HCT116 (cell line): ENCODE data around the gene UNC5C. TPM values are rescaled to one million over a fixed set of nuclear protein-coding genes. Genes with fewer than 3 reads are reported as not detected.

Experiments used
- ATAC-seq: fragments of 200-7000 bp; cut with Tn5 transposase; 2 replicates; pipeline ENCODE4 v1.9.1; 2020; ENCODE audit warnings: mild to moderate bottlenecking, moderate library complexity
- BruUV-seq: library from RNA; stranded (reverse); fragments of 400-500 nt; replicated peaks from 2 replicates; lab custom pipeline; 2021; lab: Mats Ljungman, UMichigan
- CTCF ChIA-PET: fragments of 300-600 bp; sonication (Branson Sonifier 250); formaldehyde crosslinking; loops from one replicate; lab custom pipeline; 2021; ENCODE audit warnings: antibody characterized with exemption; lab: Charles Lee
- POLR2A ChIA-PET: fragments of 300-600, 350-600 bp; sonication (Branson Sonifier 250); formaldehyde crosslinking; loops from one replicate; lab custom pipeline; 2021; ENCODE audit warnings: antibody characterized with exemption; lab: Charles Lee
- RAD21 ChIA-PET, 2 experiments: fragments of 300-600 bp; sonication (Branson Sonifier 250); formaldehyde crosslinking; loops; one replicate each; lab custom pipeline; 2023; ENCODE audit warnings: low total read pairs in 2 of 2; ENCODE audit not compliant: uncharacterized antibody in 2 of 2, unreplicated experiment in 2 of 2, low non-redundant PET in 1 of 2; lab: Charles Lee
- DNase-seq: peaks from one replicate; pipeline ENCODE4 v3.0.0-alpha.2; 2010; ENCODE audit warnings: low read depth, low spot score
- H2AFZ ChIP-seq: fragments of 200-600 bp; shearing (Covaris generic), sonication (generic); 2 replicates; pipeline ENCODE4 v1.6.1; 2017; ENCODE audit warnings: low read depth, mixed run types, mixed read lengths, antibody characterized with exemption, low read length; ENCODE audit not compliant: poor library complexity, severe bottlenecking
- H3K27ac ChIP-seq: 2 replicates; pipeline ENCODE4 v1.5.1; 2012; ENCODE audit warnings: low read depth, low read length
- H3K27me3 ChIP-seq: fragments of 200-600 bp; sonication (generic); 2 replicates; pipeline ENCODE4 v1.6.1; 2016; ENCODE audit warnings: mixed run types, low read length, mixed read lengths; ENCODE audit not compliant: insufficient read depth
- H3K36me3 ChIP-seq, 2 experiments: fragments of 200-500 bp in 1 of 2; fragments of 200-600 bp in 1 of 2; sonication (Bioruptor generic) in 1 of 2; sonication (generic) in 1 of 2; 2 replicates each; pipeline versions ENCODE4 v1.5.1 to v1.6.1; 2014 to 2016; ENCODE audit warnings: low read length in 2 of 2, inconsistent platforms in 1 of 2, mixed read lengths in 1 of 2, mixed run types in 1 of 2; ENCODE audit not compliant: insufficient read depth in 2 of 2, control insufficient read depth in 1 of 2
- H3K4me1 ChIP-seq, 2 experiments: fragments of 200-600 bp in 1 of 2; sonication (generic) in 1 of 2; 2 replicates each; pipeline versions ENCODE4 v1.5.1 to v1.6.1; 2012 to 2017; ENCODE audit warnings: low read length in 2 of 2, inconsistent platforms in 1 of 2, mild to moderate bottlenecking in 1 of 2, mixed read lengths in 1 of 2, mixed run types in 1 of 2, moderate library complexity in 1 of 2; ENCODE audit not compliant: insufficient read depth in 2 of 2, control insufficient read depth in 1 of 2
- H3K4me2 ChIP-seq: fragments of 200-600 bp; sonication (generic); 2 replicates; pipeline ENCODE4 v1.6.1; 2017; ENCODE audit warnings: mixed run types, low read length, mixed read lengths
- H3K4me3 ChIP-seq, 2 experiments: fragments of 200-600 bp in 1 of 2; sonication (generic) in 1 of 2; replicated peaks in 1 of 2; 2 replicates each; pipeline ENCODE4 v1.5.1; 2011 to 2016; ENCODE audit warnings: low read length in 2 of 2, control low read depth in 1 of 2, low read depth in 1 of 2, mild to moderate bottlenecking in 1 of 2, mixed read lengths in 1 of 2, mixed run types in 1 of 2
- H3K79me2 ChIP-seq: fragments of 200-600 bp; sonication (generic); 2 replicates; pipeline ENCODE4 v1.6.1; 2017; ENCODE audit warnings: mild to moderate bottlenecking, mixed run types, low read length, moderate library complexity, mixed read lengths; ENCODE audit not compliant: insufficient read depth
- H3K9ac ChIP-seq: fragments of 200-600 bp; sonication (generic); 2 replicates; pipeline ENCODE4 v1.6.1; 2016; ENCODE audit warnings: low read length, mixed read lengths
- H3K9me2 ChIP-seq: fragments of 200-600 bp; sonication (generic), shearing (Covaris generic); 2 replicates; pipeline ENCODE4 v1.6.1; 2017; ENCODE audit warnings: mixed run types, mild to moderate bottlenecking, moderate library complexity; ENCODE audit not compliant: insufficient read depth
- H3K9me3 ChIP-seq, 2 experiments: fragments of 200-500 bp in 1 of 2; fragments of 200-600 bp in 1 of 2; sonication (Bioruptor generic) in 1 of 2; sonication (generic) in 1 of 2; 2 replicates each; pipeline ENCODE4 v1.6.1; 2014 to 2017; ENCODE audit warnings: low read length in 2 of 2, mixed read lengths in 2 of 2, inconsistent platforms in 1 of 2, low read depth in 1 of 2, mild to moderate bottlenecking in 1 of 2, mixed run types in 1 of 2, moderate library complexity in 1 of 2; ENCODE audit not compliant: control insufficient read depth in 1 of 2, insufficient read depth in 1 of 2
- H4K20me1 ChIP-seq: fragments of 200-600 bp; sonication (generic), shearing (Covaris generic); 2 replicates; pipeline ENCODE4 v1.6.1; 2017; ENCODE audit warnings: mixed run types, mild to moderate bottlenecking, moderate library complexity; ENCODE audit not compliant: insufficient read depth
- ATF3 ChIP-seq: IDR thresholded peaks from 2 replicates; pipeline ENCODE4 v1.6.1; 2012
- CEBPB ChIP-seq: IDR thresholded peaks from 2 replicates; pipeline ENCODE4 v1.6.1; 2012; ENCODE audit warnings: low read depth
- EGR1 ChIP-seq: IDR thresholded peaks from 2 replicates; pipeline ENCODE4 v1.6.1; 2012; ENCODE audit warnings: low read depth
- ELF1 ChIP-seq: IDR thresholded peaks from 2 replicates; pipeline ENCODE4 v1.6.1; 2012; ENCODE audit warnings: low read depth, borderline replicate concordance
- FOSL1 ChIP-seq: IDR thresholded peaks from 2 replicates; pipeline ENCODE4 v1.6.1; 2012; ENCODE audit warnings: low read depth
- JUND ChIP-seq: IDR thresholded peaks from 2 replicates; pipeline ENCODE4 v1.6.1; 2012
- RAD21 ChIP-seq: IDR thresholded peaks from 2 replicates; pipeline ENCODE4 v1.6.1; 2012; ENCODE audit warnings: low read depth, mild to moderate bottlenecking
- SP1 ChIP-seq: IDR thresholded peaks from 2 replicates; pipeline ENCODE4 v1.6.1; 2012; ENCODE audit warnings: low read depth
- SRF ChIP-seq: IDR thresholded peaks from 2 replicates; pipeline ENCODE4 v1.6.1; 2012; ENCODE audit warnings: low read depth
- TCF7L2 ChIP-seq: IDR thresholded peaks from 2 replicates; pipeline ENCODE4 v1.7.0; 2011; ENCODE audit warnings: borderline replicate concordance, inconsistent platforms; ENCODE audit not compliant: insufficient read depth, insufficient read length; ENCODE audit errors: extremely low read depth
- ZFX ChIP-seq: fragments of 450-650 bp; IDR thresholded peaks from 2 replicates; pipeline ENCODE4 v1.6.1; 2017
- intact Hi-C: fragments of 100-400 bp; cut with micrococcal nuclease; formaldehyde crosslinking; loops from 2 replicates; pipeline ENCODE4 v1.10.0; 2022
- total RNA-seq: library from RNA; stranded (reverse); gene quantifications from one replicate; pipeline ENCODE4 v1.2.1, GENCODE V29; 2021; ENCODE audit not compliant: unreplicated experiment
- TF ChIP-seq, protein P1 (sequence below), 3 experiments: fragments of 200-600 bp in 1 of 3; sonication (generic) in 1 of 3; IDR thresholded peaks in 2 of 3; conservative IDR thresholded peaks in 1 of 3; 2 replicates each; pipeline ENCODE4 v1.5.1; 2012 to 2017; ENCODE audit warnings: low read depth in 2 of 3, low read length in 2 of 3, antibody characterized with exemption in 1 of 3, borderline replicate concordance in 1 of 3, control low read depth in 1 of 3, mild to moderate bottlenecking in 1 of 3, mixed read lengths in 1 of 3, mixed run types in 1 of 3, moderate library complexity in 1 of 3; ENCODE audit not compliant: insufficient read depth in 1 of 3

UNC5C gene
- total RNA-seq, 1 experiment from 2014 or later, result not detected

- POLR2A ChIA-PET, result no interaction called here
- H3K9ac ChIP-seq, result no peak overlapping the region
- TF ChIP-seq SP1 (no peak), RAD21 (peak; percentile 66)
- TF ChIP-seq, protein P1, sequence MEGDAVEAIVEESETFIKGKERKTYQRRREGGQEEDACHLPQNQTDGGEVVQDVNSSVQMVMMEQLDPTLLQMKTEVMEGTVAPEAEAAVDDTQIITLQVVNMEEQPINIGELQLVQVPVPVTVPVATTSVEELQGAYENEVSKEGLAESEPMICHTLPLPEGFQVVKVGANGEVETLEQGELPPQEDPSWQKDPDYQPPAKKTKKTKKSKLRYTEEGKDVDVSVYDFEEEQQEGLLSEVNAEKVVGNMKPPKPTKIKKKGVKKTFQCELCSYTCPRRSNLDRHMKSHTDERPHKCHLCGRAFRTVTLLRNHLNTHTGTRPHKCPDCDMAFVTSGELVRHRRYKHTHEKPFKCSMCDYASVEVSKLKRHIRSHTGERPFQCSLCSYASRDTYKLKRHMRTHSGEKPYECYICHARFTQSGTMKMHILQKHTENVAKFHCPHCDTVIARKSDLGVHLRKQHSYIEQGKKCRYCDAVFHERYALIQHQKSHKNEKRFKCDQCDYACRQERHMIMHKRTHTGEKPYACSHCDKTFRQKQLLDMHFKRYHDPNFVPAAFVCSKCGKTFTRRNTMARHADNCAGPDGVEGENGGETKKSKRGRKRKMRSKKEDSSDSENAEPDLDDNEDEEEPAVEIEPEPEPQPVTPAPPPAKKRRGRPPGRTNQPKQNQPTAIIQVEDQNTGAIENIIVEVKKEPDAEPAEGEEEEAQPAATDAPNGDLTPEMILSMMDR (IDR thresholded peaks at IDR 0.05 in 2 of 3, conservative IDR thresholded peaks at IDR 0.05 in 1 of 3; ENCODE audit: borderline replicate concordance in 1 of 3, insufficient read depth in 1 of 3, low read depth in 2 of 3, low read length in 2 of 3), result peak; percentile 48 to 63 (median 63); a peak in 5 of 6 replicates
- no peaks in the 10 kb centered on the region for H3K79me2 ChIP-seq
- H3K36me3 ChIP-seq, result no peaks in the 10 kb centered on the region
- H3K4me1 ChIP-seq, result peaks cover 32 to 64% of the 10 kb centered on the region in 2 experiments
- H3K27ac ChIP-seq, result peak overlapping the region; percentile 57; the same call in 1 of the 2 replicates
- H3K4me3 ChIP-seq, result peak overlapping the region in 1 of 2 experiments; percentile 3; a peak in 1 of 4 replicates
- RAD21 ChIA-PET, result no interaction called here
- H2AFZ ChIP-seq, result peak overlapping the region; percentile 92
- H3K9me3 ChIP-seq, result no peaks in the 10 kb centered on the region; a peak in 1 of 4 replicates
- DNase-seq, result no peak
- ATAC-seq, result peak; percentile 44; the same call in 1 of the 2 replicates
- no peaks in the 10 kb centered on the region for H3K9me2 ChIP-seq
- CTCF ChIA-PET, result interaction anchor here (0.7 to 1.7 kb wide), 11 partner anchors 9 to 841 kb away, joined by 3 to 10 read pairs (median 3); no protein-coding TSS in a partner anchor
- intact Hi-C loops, result loop anchor here (10.0 kb wide), 1 partner anchor 345 kb away; no protein-coding TSS in a partner anchor
- H4K20me1 ChIP-seq, result no peaks in the 10 kb centered on the region
- no TSS peak for BruUV-seq
- peak overlapping the region; percentile 68 for H3K4me2 ChIP-seq
- H3K27me3 ChIP-seq, result no peaks in the 10 kb centered on the region
Observed at GRCh38 chr4:95510145-95510544, 38.6 kb downstream of the UNC5C start.

GRCh38 chr4:95508421-95508820, 40.4 kb downstream of the UNC5C start:
- no peak for ATAC-seq
- Histone ChIP-seq H3K4me1 (peaks cover 37 to 68% of the 10 kb centered on the region in 2 experiments), H3K9ac (no peak overlapping the region), H3K27me3 (no peaks in the 10 kb centered on the region), H4K20me1 (no peaks in the 10 kb centered on the region), H3K9me3 (no peaks in the 10 kb centered on the region; a peak in 1 of 4 replicates), H3K9me2 (no peaks in the 10 kb centered on the region), H3K36me3 (no peaks in the 10 kb centered on the region), H3K4me3 (no peak overlapping the region), H3K27ac (no peak overlapping the region; the same call in 1 of the 2 replicates), H3K79me2 (no peaks in the 10 kb centered on the region), H3K4me2 (peak overlapping the region; percentile 38), H2AFZ (peak overlapping the region; percentile 75)
- TF ChIP-seq ATF3 (no peak), ELF1 (no peak), JUND (peak; percentile 59), EGR1 (0 out of 2 replicates have a peak, but pooled peaks have one; percentile 20), FOSL1 (peak; percentile 62), TCF7L2 (peak; percentile 28), SRF (peak; percentile 72), ZFX (no peak), CEBPB (peak; percentile 61; the same call in 1 of the 2 replicates), SP1 (peak; percentile 65)
- POLR2A ChIA-PET, result no interaction called here
- intact Hi-C loops, result loop anchor here (5.0 kb wide), 1 partner anchor 844 kb away; no protein-coding TSS in a partner anchor
- BruUV-seq, result no TSS peak
- RAD21 ChIA-PET, result no interaction called here
- CTCF ChIA-PET, result no interaction called here
- peak; percentile 57 for DNase-seq
